Fibroblast of pulmonary artery (primary cell): ENCODE measurements around the gene PRDM15.

Source experiments
- DNase-seq: peaks from one replicate; pipeline ENCODE4 v3.0.0-alpha.2; 2010; ENCODE audit warnings: low read depth
- H3K4me3 ChIP-seq: replicated peaks from 2 replicates; pipeline ENCODE4 v1.5.1; 2011; ENCODE audit warnings: low read depth, mild to moderate bottlenecking, control low read depth, low read length, moderate library complexity
- TF ChIP-seq, protein P1 (sequence below): IDR thresholded peaks from 2 replicates; pipeline ENCODE4 v1.5.1; 2011; ENCODE audit warnings: mild to moderate bottlenecking, control low read depth, low read length, inconsistent platforms; ENCODE audit errors: missing control alignments

PRDM15 gene

DNA sequence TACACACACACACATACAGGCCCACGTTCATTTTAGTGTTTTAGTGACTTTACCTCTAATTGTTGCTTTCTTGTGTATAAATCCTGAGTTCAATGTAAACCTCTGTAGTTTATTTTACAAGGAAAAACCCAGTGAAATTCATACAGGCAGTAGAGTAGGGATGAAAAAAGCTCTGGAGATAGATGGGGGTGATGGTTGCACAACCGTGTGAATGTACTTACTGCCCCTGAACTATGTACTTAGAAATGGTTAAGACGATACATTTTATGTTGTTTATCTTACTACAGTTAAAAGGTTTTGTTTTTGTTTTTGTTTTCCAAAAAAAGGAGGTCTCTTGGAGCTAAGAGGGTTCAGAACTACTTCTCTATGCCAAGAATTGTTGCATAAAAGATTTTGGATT lies 29.7 kb upstream of the PRDM15 start:
- TF ChIP-seq, protein P1, sequence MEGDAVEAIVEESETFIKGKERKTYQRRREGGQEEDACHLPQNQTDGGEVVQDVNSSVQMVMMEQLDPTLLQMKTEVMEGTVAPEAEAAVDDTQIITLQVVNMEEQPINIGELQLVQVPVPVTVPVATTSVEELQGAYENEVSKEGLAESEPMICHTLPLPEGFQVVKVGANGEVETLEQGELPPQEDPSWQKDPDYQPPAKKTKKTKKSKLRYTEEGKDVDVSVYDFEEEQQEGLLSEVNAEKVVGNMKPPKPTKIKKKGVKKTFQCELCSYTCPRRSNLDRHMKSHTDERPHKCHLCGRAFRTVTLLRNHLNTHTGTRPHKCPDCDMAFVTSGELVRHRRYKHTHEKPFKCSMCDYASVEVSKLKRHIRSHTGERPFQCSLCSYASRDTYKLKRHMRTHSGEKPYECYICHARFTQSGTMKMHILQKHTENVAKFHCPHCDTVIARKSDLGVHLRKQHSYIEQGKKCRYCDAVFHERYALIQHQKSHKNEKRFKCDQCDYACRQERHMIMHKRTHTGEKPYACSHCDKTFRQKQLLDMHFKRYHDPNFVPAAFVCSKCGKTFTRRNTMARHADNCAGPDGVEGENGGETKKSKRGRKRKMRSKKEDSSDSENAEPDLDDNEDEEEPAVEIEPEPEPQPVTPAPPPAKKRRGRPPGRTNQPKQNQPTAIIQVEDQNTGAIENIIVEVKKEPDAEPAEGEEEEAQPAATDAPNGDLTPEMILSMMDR, result no peak
- no peak for DNase-seq
- H3K4me3 ChIP-seq, result no peak overlapping the region

DNA sequence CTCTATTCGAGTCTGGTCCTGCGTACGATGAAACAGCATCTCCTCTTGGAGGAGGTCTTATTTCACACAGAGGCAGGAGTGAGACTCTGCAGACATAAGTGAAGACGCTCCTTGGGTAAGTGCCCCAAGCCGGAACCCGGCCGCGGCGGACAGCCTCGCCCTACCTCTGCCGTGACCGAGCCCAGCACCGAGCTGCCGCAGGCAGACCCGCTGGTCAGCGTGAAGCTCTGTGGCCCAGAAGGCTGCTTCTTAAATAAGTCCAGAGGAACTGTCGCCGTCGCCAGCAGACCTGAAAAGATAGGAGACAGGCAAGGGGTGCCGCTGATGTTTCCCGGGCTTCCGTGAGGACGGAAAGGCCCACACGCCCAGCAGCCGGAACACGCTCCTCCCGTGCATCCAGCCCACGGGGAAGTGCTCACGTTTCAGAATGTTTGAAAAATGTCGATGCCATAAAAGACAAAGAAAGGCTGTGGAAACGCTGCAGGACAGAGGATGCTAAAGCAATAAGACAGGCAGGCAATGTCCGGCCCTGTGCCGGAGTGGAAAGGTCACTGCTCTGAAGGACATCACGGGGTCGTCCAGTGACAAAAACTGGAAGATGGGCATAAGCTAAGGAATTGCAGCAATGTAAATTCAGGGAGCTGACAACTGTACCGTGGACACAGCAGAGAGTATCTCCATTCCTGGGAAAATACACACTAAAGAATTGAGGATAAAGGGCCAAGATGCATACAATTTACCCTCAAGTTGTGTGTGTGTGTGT lies 28.5 kb upstream of the PRDM15 start:
- TF ChIP-seq, protein P1, result no peak
- no peak overlapping the region for H3K4me3 ChIP-seq
- DNase-seq, result no peak

DNA sequence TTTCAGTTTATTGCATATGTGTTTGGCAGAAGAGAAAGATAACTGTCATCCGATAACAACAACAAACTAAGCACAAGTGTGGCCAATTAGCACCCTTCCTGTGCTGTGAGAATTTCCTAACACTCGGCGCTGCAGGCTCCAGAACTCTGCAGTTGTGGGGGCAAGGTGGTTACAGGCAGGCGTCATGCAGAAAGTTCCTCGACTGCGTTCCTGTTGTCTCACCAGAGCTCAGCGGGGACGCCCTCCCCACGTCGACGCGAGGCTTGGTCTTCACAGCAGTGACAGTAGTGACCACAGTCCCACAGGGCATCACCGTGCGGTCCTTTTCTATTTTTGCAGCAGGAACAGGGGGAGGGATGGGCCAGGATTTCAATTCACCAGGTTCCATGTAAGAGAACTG lies 27.6 kb upstream of the PRDM15 start:
- H3K4me3 ChIP-seq, result no peak overlapping the region
- DNase-seq, result no peak
- TF ChIP-seq, protein P1, result no peak

DNA sequence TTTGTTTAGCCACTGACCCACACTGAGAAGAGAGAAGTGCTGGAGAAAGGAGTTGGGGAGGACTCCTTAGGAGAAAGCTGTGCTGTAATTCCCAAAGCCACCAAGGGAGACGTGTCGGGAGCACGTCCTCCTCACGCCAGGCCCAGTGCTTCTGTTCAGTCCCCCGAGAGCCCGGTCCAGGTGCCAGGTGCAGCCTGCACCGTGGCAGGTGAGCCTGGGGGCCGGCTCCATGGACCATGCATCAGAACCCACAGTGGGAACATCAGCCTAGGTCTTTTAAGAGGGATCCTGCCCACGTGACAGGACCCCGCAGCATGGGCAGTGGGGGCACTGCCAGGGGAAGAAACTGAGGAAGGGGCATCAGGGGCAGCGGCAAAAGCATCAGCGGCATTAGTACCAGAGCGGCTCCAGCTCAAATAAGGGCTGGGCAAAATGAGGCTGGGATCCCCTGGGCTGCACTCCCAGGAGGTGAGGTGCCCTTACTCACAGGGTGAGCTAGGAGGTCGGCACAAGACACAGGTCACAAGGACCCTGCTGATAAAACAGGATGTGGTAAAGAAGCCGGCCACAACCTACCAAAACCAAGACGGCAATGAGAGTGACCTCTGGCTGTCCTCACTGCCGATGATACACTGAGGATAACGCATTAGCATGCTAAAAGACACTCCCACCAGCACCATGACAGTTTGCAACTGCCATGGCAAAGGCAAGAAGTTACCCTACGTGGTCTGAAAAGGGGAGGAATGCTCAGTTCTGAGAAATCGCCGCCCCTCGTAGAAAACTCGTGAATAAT lies 24.6 kb upstream of the PRDM15 start:
- TF ChIP-seq, protein P1, result no peak
- no peak for DNase-seq
- no peak overlapping the region for H3K4me3 ChIP-seq

DNA sequence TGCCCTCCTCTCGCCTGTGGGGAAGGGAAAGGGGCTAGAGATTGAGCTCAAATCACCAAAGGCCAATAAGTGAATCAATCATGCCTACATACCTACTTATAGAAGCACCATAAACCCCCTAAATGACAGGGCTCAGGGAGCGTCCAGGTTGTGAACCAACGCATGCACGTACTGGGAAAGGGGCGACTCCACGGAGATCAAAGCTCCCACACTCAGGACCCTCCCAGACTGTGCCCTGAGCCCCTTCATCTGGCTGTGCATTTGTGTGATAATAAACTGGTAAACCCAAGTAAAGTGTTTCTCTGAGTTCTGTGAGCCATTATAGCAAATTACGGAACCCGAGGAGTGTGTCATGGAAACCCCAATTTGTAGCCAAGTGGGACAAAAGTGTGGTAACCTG lies 23.8 kb upstream of the PRDM15 start:
- TF ChIP-seq, protein P1, result no peak
- no peak for DNase-seq
- H3K4me3 ChIP-seq, result no peak overlapping the region

DNA sequence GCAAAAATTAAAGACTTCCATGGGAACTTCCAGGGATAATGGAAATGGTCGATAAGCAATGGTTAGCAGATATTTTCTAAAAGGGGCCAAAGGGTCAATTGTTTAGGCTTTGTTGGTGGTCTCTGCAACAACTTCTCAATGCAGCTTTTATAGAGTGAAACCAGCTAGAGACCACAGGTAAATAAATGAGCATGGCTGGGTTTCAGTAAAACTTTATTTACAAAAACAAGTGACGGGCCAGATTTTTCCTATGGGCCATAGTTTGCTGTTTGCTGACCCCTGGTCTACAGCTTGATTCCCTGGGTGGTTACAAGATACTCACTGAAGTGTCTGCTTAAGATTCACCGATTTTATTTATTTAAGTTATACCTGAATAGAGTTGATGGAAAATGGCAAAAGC lies 22.6 kb upstream of the PRDM15 start:
- no peak overlapping the region for H3K4me3 ChIP-seq
- DNase-seq, result no peak
- TF ChIP-seq, protein P1, result no peak

DNA sequence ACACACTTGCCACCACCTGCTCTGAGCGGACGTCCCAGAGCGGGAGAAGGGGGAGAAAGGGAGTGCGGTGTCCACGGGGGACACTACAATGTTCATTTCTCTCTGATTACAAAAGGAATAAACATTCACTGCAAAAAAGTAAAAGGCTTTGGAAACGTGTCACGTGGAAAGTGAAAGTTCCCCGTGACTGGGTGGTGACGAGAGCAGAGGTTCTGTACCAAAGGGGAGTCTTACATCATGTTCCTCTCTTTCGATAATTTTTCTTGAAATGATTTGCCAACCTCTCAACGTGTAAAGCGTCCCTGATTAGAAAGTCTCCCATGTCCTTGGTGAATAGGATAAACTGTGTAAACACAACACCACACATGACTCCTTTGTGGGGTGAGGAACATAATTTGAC lies 22.0 kb upstream of the PRDM15 start:
- TF ChIP-seq, protein P1, result no peak
- no peak overlapping the region for H3K4me3 ChIP-seq
- DNase-seq, result no peak
